ENCODE data around the gene C3orf52. TPM values are rescaled to one million over a fixed set of nuclear protein-coding genes. Genes with fewer than 3 reads are reported as not detected.

C3orf52 gene
- total and polyA plus RNA-seq, 10 of the 15 experiments (the other 5 are each of a cell fraction or from before 2014, with no cell fraction given): 0.15 to 1.9 (median 0.73) TPM

- CTCF ChIA-PET: interaction anchor here (0.7 to 18.1 kb wide), 9 partner anchors 6 to 397 kb away, joined by 3 to 226 read pairs (median 6); partner anchors contain the start of gene SLC9C1
- intact Hi-C loops (cut with micrococcal nuclease; ENCODE audit: unreplicated experiment): no loop called here
- TF ChIP-seq STAT1 (conservative IDR thresholded peaks at IDR 0.05) (no peak), BHLHE40 (IDR thresholded peaks at IDR 0.05; ENCODE audit: borderline replicate concordance in 1 of 2, low read depth in 2 of 2, low read length in 1 of 2) (no peak), YY1 (IDR thresholded peaks at IDR 0.05; ENCODE audit: low read depth, low read length) (0 out of 2 replicates have a peak, but pooled peaks have one; percentile 16), RAD21 (IDR thresholded peaks at IDR 0.05; ENCODE audit: insufficient read depth, low read depth, low read length) (0 out of 2 replicates have a peak, but pooled peaks have one; percentile 2), TARDBP (IDR thresholded peaks at IDR 0.05; ENCODE audit: borderline replicate concordance) (no peak), SIX5 (IDR thresholded peaks at IDR 0.05; ENCODE audit: low read depth, low read length, severe bottlenecking) (no peak), ZBTB4 (CRISPR knock-in tag; IDR thresholded peaks at IDR 0.05) (0 out of 2 replicates have a peak, but pooled peaks have one; percentile 28), SPI1 (IDR thresholded peaks at IDR 0.05; ENCODE audit: borderline replicate concordance, insufficient read depth, low read depth, low read length) (peak; percentile 84), POLR2A (IDR thresholded peaks at IDR 0.05; ENCODE audit: low read depth, low read length) (no peak), ZNF622 (IDR thresholded peaks at IDR 0.05) (no peak), NR2F1 (conservative IDR thresholded peaks at IDR 0.05) (no peak), CUX1 (IDR thresholded peaks at IDR 0.05; ENCODE audit: insufficient replicate concordance, low read depth, low read length) (peak; percentile 89), WRNIP1 (IDR thresholded peaks at IDR 0.05; ENCODE audit: borderline replicate concordance, low read depth, low read length) (peak; percentile 41), POU2F2 (IDR thresholded peaks at IDR 0.05; ENCODE audit: borderline replicate concordance, low read depth, low read length) (peak; percentile 18; the same call in 1 of the 3 replicates)
Measured at GRCh38 chr3:112123548-112123947, 37.4 kb downstream of the C3orf52 start.

More at GRCh38 chr3:112123548-112123947, 37.4 kb downstream of the C3orf52 start:
- peaks cover 70% of the 10 kb centered on the region for H3K79me2 ChIP-seq (ENCODE audit: control insufficient read depth, insufficient read depth, low read length)
- FAIRE-seq (no peak), DNase-seq (ENCODE audit: low read depth, low spot score) (no peak), ATAC-seq (no peak; the same call in 2 of the 3 replicates)
- H3K4me2 ChIP-seq (ENCODE audit: control insufficient read depth, insufficient read depth): peak overlapping the region; percentile 46
- POLR2A ChIA-PET: interaction anchor here (0.9 to 2.5 kb wide), 4 partner anchors 9 to 375 kb away, joined by 3 to 9 read pairs (median 3); partner anchors contain the start of gene GCSAM
- H3K9ac ChIP-seq (ENCODE audit: control insufficient read depth, insufficient read depth, low read length): peak overlapping the region; percentile 31
- RAD21 ChIA-PET (ENCODE audit: unreplicated experiment): interaction anchor here (0.9 to 17.9 kb wide), 6 partner anchors 7 to 366 kb away, joined by 3 to 457 read pairs (median 8); partner anchors contain the start of gene GCSAM
- no peaks in the 10 kb centered on the region for H4K20me1 ChIP-seq (ENCODE audit: control insufficient read depth, insufficient read depth)
- no peaks in the 10 kb centered on the region for H3K27me3 ChIP-seq (replicated peaks in 1 of 2; ENCODE audit: control insufficient read depth in 2 of 2, insufficient read depth in 2 of 2, low read length in 1 of 2)
- SMC1A ChIA-PET (ENCODE audit: uncharacterized antibody, unreplicated experiment): interaction anchor here (1.0 to 18.5 kb wide), 3 partner anchors 6 to 13 kb away, joined by 5 to 489 read pairs (median 66); partner anchors contain the start of gene GCSAM
- 3% methylated on average over 2 of the region's 2 CpGs for WGBS (ENCODE audit: insufficient coverage, insufficient replicate concordance, low lambda C conversion rate, missing lambda C conversion rate)
- H3K9me3 ChIP-seq (replicated peaks; ENCODE audit: control insufficient read depth, insufficient read depth, low read length): no peaks in the 10 kb centered on the region
- BruUV-seq (replicated peaks): no TSS peak
- H3K4me1 ChIP-seq (ENCODE audit: control insufficient read depth, insufficient read depth, low read length): peaks cover 83% of the 10 kb centered on the region
- H3K27ac ChIP-seq (ENCODE audit: control insufficient read depth, insufficient read depth): peak overlapping the region; percentile 91
- H3K4me3 ChIP-seq: no peak overlapping the region
- in situ Hi-C loops (cut with MboI): no loop called here
- peaks cover 5 to 16% of the 10 kb centered on the region in 2 experiments; a peak in 2 of 4 replicates for H3K36me3 ChIP-seq (ENCODE audit: control insufficient read depth in 2 of 2, insufficient read depth in 2 of 2, low read length in 1 of 2)
- H2AFZ ChIP-seq (ENCODE audit: control insufficient read depth, low read depth, low read length): no peak overlapping the region
